H1 (cell line): ENCODE data around the gene RCAN2. TPM values are rescaled to one million over a fixed set of nuclear protein-coding genes. Genes with fewer than 3 reads are reported as not detected.

Source experiments
- CTCF ChIA-PET: fragments of 300-600 bp; sonication (Branson Sonifier 250); formaldehyde crosslinking; loops from one replicate; lab custom pipeline; 2021; ENCODE audit not compliant: partially characterized antibody; lab: Charles Lee
- POLR2A ChIA-PET: fragments of 300-600 bp; sonication (Branson Sonifier 250); formaldehyde crosslinking; loops from one replicate; lab custom pipeline; 2021; ENCODE audit warnings: inconsistent platforms; ENCODE audit not compliant: partially characterized antibody; lab: Charles Lee
- DNase-seq, 2 experiments: peaks; one replicate each; pipeline versions ENCODE4 v3.0.0 to v3.0.0-alpha.2; 2010 to 2022; ENCODE audit warnings: low spot score in 2 of 2, low read depth in 1 of 2, mixed read lengths in 1 of 2
- FAIRE-seq: peaks from 2 replicates; lab custom pipeline; 2011; peaks lifted over from hg19 to GRCh38; lab: Jason Lieb, UNC
- H2AFZ ChIP-seq: 2 replicates; pipeline ENCODE4 v1.8.1; 2012; ENCODE audit warnings: low read length, inconsistent platforms
- H2AK5ac ChIP-seq: 2 replicates; pipeline ENCODE4 v1.6.1; 2013; ENCODE audit warnings: low read depth, low read length
- H2BK120ac ChIP-seq: replicated peaks from 2 replicates; pipeline ENCODE3; 2013; ENCODE audit warnings: low read depth, low read length, inconsistent platforms
- H2BK12ac ChIP-seq: 2 replicates; pipeline ENCODE4 v1.6.1; 2013; ENCODE audit warnings: low read depth, low read length
- H2BK15ac ChIP-seq: 2 replicates; pipeline ENCODE4 v1.6.1; 2013; ENCODE audit warnings: low read length
- H2BK20ac ChIP-seq: 2 replicates; pipeline ENCODE4 v1.6.1; 2013; ENCODE audit warnings: low read length
- H2BK5ac ChIP-seq: 2 replicates; pipeline ENCODE4 v1.6.1; 2013; ENCODE audit warnings: low read depth, low read length
- H3K14ac ChIP-seq: 2 replicates; pipeline ENCODE4 v1.6.1; 2013; ENCODE audit warnings: inconsistent platforms; ENCODE audit not compliant: insufficient read length
- H3K18ac ChIP-seq: 2 replicates; pipeline ENCODE4 v1.6.1; 2013; ENCODE audit warnings: low read length; ENCODE audit errors: extremely low read depth
- H3K23ac ChIP-seq: 2 replicates; pipeline ENCODE4 v1.6.1; 2013; ENCODE audit warnings: inconsistent platforms; ENCODE audit not compliant: insufficient read length
- H3K23me2 ChIP-seq: 2 replicates; pipeline ENCODE4 v1.6.1; 2013; ENCODE audit warnings: low read depth, low read length
- H3K27ac ChIP-seq: 2 replicates; pipeline ENCODE4 v1.6.1; 2011; ENCODE audit warnings: low read depth, low read length, inconsistent platforms
- H3K27me3 ChIP-seq, 4 experiments: replicated peaks in 1 of 4; 1 replicate in 1 of 4; 2 replicates in 3 of 4; pipeline versions ENCODE4 v1.6.1 to v1.8.1; 2011 to 2013; ENCODE audit warnings: low read length in 3 of 4, mild to moderate bottlenecking in 3 of 4, inconsistent platforms in 2 of 4, mixed read lengths in 2 of 4, moderate library complexity in 1 of 4; ENCODE audit not compliant: control insufficient read depth in 3 of 4, insufficient read depth in 3 of 4; ENCODE audit errors: extremely low read depth in 1 of 4
- H3K36me3 ChIP-seq, 4 experiments: 2 replicates each; pipeline versions ENCODE4 v1.6.1 to v1.8.1; 2011 to 2013; ENCODE audit warnings: mild to moderate bottlenecking in 4 of 4, low read length in 3 of 4, moderate library complexity in 2 of 4, control low read depth in 1 of 4, inconsistent platforms in 1 of 4; ENCODE audit not compliant: insufficient read depth in 4 of 4, control insufficient read depth in 2 of 4
- H3K4ac ChIP-seq: replicated peaks from 2 replicates; pipeline ENCODE3; 2013; ENCODE audit warnings: low read length, low read depth, mixed read lengths, inconsistent platforms; ENCODE audit not compliant: insufficient read length
- H3K4me1 ChIP-seq, 4 experiments: replicated peaks in 1 of 4; 1 replicate in 1 of 4; 2 replicates in 3 of 4; pipeline versions ENCODE4 v1.6.1 to v1.8.1; 2011 to 2013; ENCODE audit warnings: low read length in 3 of 4, inconsistent platforms in 2 of 4, mixed read lengths in 1 of 4; ENCODE audit not compliant: insufficient read depth in 4 of 4, control insufficient read depth in 3 of 4
- H3K4me2 ChIP-seq, 2 experiments: 2 replicates each; pipeline versions ENCODE4 v1.6.1 to v1.8.1; 2011 to 2013; ENCODE audit warnings: low read depth in 2 of 2, low read length in 2 of 2, control low read depth in 1 of 2, inconsistent platforms in 1 of 2, mild to moderate bottlenecking in 1 of 2; ENCODE audit not compliant: insufficient read depth in 1 of 2
- H3K4me3 ChIP-seq, 4 experiments: fragments of 200-600, 300-600 bp in 1 of 4; sonication (generic), shearing (Covaris generic), sonication (Bioruptor Twin) in 1 of 4; 2 replicates each; pipeline versions ENCODE4 v1.5.1 to v1.8.1; 2011 to 2016; ENCODE audit warnings: low read length in 4 of 4, low read depth in 3 of 4, control low read depth in 2 of 4, inconsistent platforms in 2 of 4, mild to moderate bottlenecking in 2 of 4, mixed read lengths in 1 of 4, moderate library complexity in 1 of 4; ENCODE audit not compliant: insufficient read depth in 2 of 4; ENCODE audit errors: extremely low read depth in 1 of 4
- H3K56ac ChIP-seq: replicated peaks from 2 replicates; pipeline ENCODE3; 2013; ENCODE audit warnings: low read depth, mild to moderate bottlenecking, mixed read lengths, low read length, inconsistent platforms; ENCODE audit not compliant: insufficient read length
- H3K79me1 ChIP-seq: 2 replicates; pipeline ENCODE4 v1.6.1; 2013; ENCODE audit warnings: low read depth, low read length, control low read depth
- H3K79me2 ChIP-seq, 2 experiments: 2 replicates each; pipeline versions ENCODE4 v1.6.1 to v1.8.1; 2012 to 2013; ENCODE audit warnings: low read length in 2 of 2, mild to moderate bottlenecking in 2 of 2, inconsistent platforms in 1 of 2; ENCODE audit not compliant: insufficient read depth in 2 of 2, control insufficient read depth in 1 of 2
- H3K9ac ChIP-seq, 4 experiments: replicated peaks in 1 of 4; 1 replicate in 1 of 4; 2 replicates in 3 of 4; pipeline versions ENCODE4 v1.6.1 to v1.8.1; 2011 to 2013; ENCODE audit warnings: low read depth in 3 of 4, low read length in 3 of 4, control low read depth in 2 of 4, mild to moderate bottlenecking in 2 of 4, moderate library complexity in 2 of 4, inconsistent platforms in 1 of 4; ENCODE audit errors: extremely low read depth in 1 of 4
- H3K9me3 ChIP-seq, 2 experiments: 2 replicates each; pipeline versions ENCODE4 v1.6.1 to v1.8.1; 2012 to 2013; ENCODE audit warnings: mild to moderate bottlenecking in 2 of 2, moderate library complexity in 2 of 2, control low read depth in 1 of 2, inconsistent platforms in 1 of 2, low read depth in 1 of 2, low read length in 1 of 2, mixed read lengths in 1 of 2; ENCODE audit not compliant: insufficient read depth in 2 of 2
- H4K20me1 ChIP-seq, 2 experiments: replicated peaks in 1 of 2; 2 replicates each; pipeline versions ENCODE3 to v1.8.1; 2011 to 2013; ENCODE audit warnings: inconsistent platforms in 2 of 2, low read length in 2 of 2, mild to moderate bottlenecking in 1 of 2; ENCODE audit not compliant: insufficient read depth in 2 of 2, control insufficient read depth in 1 of 2
- H4K5ac ChIP-seq: 2 replicates; pipeline ENCODE4 v1.6.1; 2013; ENCODE audit warnings: low read length, low read depth, mixed read lengths, inconsistent platforms; ENCODE audit not compliant: insufficient read length
- H4K8ac ChIP-seq: 2 replicates; pipeline ENCODE4 v1.8.0; 2013; ENCODE audit warnings: mild to moderate bottlenecking, moderate library complexity, low read length, inconsistent platforms; ENCODE audit not compliant: insufficient read depth; ENCODE audit errors: extremely low read depth
- H4K91ac ChIP-seq: replicated peaks from 2 replicates; pipeline ENCODE3; 2013; ENCODE audit warnings: low read length, mixed read lengths, inconsistent platforms; ENCODE audit not compliant: insufficient read length
- ASH2L ChIP-seq: fragments of 200-600, 300-600 bp; sonication (generic); IDR thresholded peaks from one replicate; pipeline ENCODE4 v1.7.1; 2017; ENCODE audit warnings: low read length
- GABPA ChIP-seq: IDR thresholded peaks from 2 replicates; pipeline ENCODE4 v1.6.1; 2011; ENCODE audit warnings: mild to moderate bottlenecking, low read length, moderate library complexity, borderline replicate concordance; ENCODE audit not compliant: insufficient read depth
- RAD21 ChIP-seq, 2 experiments: IDR thresholded peaks in 1 of 2; conservative IDR thresholded peaks in 1 of 2; 2 replicates each; pipeline ENCODE4 v1.6.1; 2011; ENCODE audit warnings: low read depth in 2 of 2, low read length in 2 of 2, improper control_type of control experiment in 1 of 2, inconsistent platforms in 1 of 2, mild to moderate bottlenecking in 1 of 2, moderate library complexity in 1 of 2
- RBBP5 ChIP-seq: IDR thresholded peaks from 2 replicates; pipeline ENCODE4 v1.7.1; 2012; ENCODE audit warnings: low read depth, mild to moderate bottlenecking, inconsistent platforms, low read length, moderate library complexity, borderline replicate concordance
- RNF2 ChIP-seq: fragments of 200-900, 300-1000 bp; sonication (generic); IDR thresholded peaks from 2 replicates; pipeline ENCODE4 v1.7.1; 2016; ENCODE audit warnings: borderline replicate concordance, low read depth, mild to moderate bottlenecking, antibody characterized with exemption, low read length; ENCODE audit not compliant: poor library complexity, severe bottlenecking; ENCODE audit errors: missing control alignments
- SP2 ChIP-seq: IDR thresholded peaks from 2 replicates; pipeline ENCODE4 v1.6.1; 2012; ENCODE audit warnings: mild to moderate bottlenecking, low read length, inconsistent platforms
- TBP ChIP-seq: IDR thresholded peaks from 2 replicates; pipeline ENCODE4 v1.6.1; 2011; ENCODE audit warnings: low read depth, low read length, improper control_type of control experiment
- WGBS, 2 experiments: shearing (Covaris generic) in 1 of 2; methylation state at CpG; one replicate each; pipeline versions ENCODE4 v1.1.6 to v1.1.7; 2013 to 2015; ENCODE audit warnings: low lambda C conversion rate in 2 of 2, mixed read lengths in 2 of 2, inconsistent platforms in 1 of 2, low coverage in 1 of 2, missing lambda C conversion rate in 1 of 2; ENCODE audit not compliant: insufficient replicate concordance in 2 of 2, insufficient coverage in 1 of 2, insufficient read length in 1 of 2; ENCODE audit errors: extremely low coverage in 1 of 2, missing lambda C conversion rate in 1 of 2; 5-methylcytosine and 5-hydroxymethylcytosine counted together
- polyA plus RNA-seq, 7 experiments: library from polyadenylated mRNA; depleted of rRNA in 3 of 7; stranded (reverse) in 5 of 7; unstranded in 2 of 7; fragments of >200 nt in 5 of 7; fragments of 200-250 nt in 2 of 7; gene quantifications; 1 replicate in 5 of 7; 2 replicates in 1 of 7; 4 replicates in 1 of 7; pipeline versions ENCODE4 v1.2.1 to v1.2.3, GENCODE V29; 2011 to 2013; ENCODE audit warnings: missing spikeins in 2 of 7, mixed read lengths in 2 of 7
- total RNA-seq: library from RNA; stranded (reverse); fragmentation: NEBNext Ultra II Directional; extraction: Animal tissue kit (Norgen Biotek cat#: 25700); gene quantifications from 2 replicates; pipeline ENCODE4 v1.2.1, GENCODE V29; 2021
- TF ChIP-seq, protein P1 (sequence below), 3 experiments: IDR thresholded peaks; 1 replicate in 2 of 3; 2 replicates in 1 of 3; pipeline versions ENCODE4 v1.5.1 to v1.6.1; 2011; ENCODE audit warnings: low read length in 3 of 3, mild to moderate bottlenecking in 3 of 3, inconsistent platforms in 2 of 3, low read depth in 1 of 3, moderate library complexity in 1 of 3; ENCODE audit not compliant: insufficient read depth in 1 of 3; ENCODE audit errors: control extremely low read depth in 1 of 3
- TF ChIP-seq, protein P2 (sequence below): IDR thresholded peaks from 2 replicates; pipeline ENCODE4 v1.6.1; 2012; ENCODE audit warnings: inconsistent platforms
- TF ChIP-seq, protein P3 (sequence below): IDR thresholded peaks from 2 replicates; pipeline ENCODE4 v1.6.1; 2012; ENCODE audit warnings: inconsistent platforms

RCAN2 gene
- total and polyA plus RNA-seq, 2 of the 8 experiments (the other 6 are each of a cell fraction or from before 2014, with no cell fraction given) = 5.0 to 8.5 TPM

GRCh38 chr6:46353528-46353927 is 137.7 kb downstream of the RCAN2 start:
- no peaks in the 10 kb centered on the region for H4K20me1 ChIP-seq
- no peak overlapping the region for H3K14ac ChIP-seq
- no peaks in the 10 kb centered on the region for H3K36me3 ChIP-seq
- H2AK5ac ChIP-seq = no peak overlapping the region
- ChIA-PET POLR2A (no interaction called here), CTCF (interaction anchor here (1.1 kb wide), 1 partner anchor 11 kb away, joined by 3 read pairs; no protein-coding TSS in a partner anchor)
- 91% methylated on average over 3 of the region's 3 CpGs; no CpG with 5 or more reads in 1 of the 2 experiments for WGBS, 2 experiments
- no peak overlapping the region for H3K27ac ChIP-seq
- H4K91ac ChIP-seq = no peak overlapping the region
- H4K8ac ChIP-seq = no peak overlapping the region
- H2BK120ac ChIP-seq = no peak overlapping the region
- no peak overlapping the region for H3K4ac ChIP-seq
- no peak overlapping the region for H3K23ac ChIP-seq
- no peak overlapping the region for H2BK15ac ChIP-seq
- H3K79me1 ChIP-seq = no peaks in the 10 kb centered on the region
- H3K18ac ChIP-seq = no peak overlapping the region
- H4K5ac ChIP-seq = no peak overlapping the region
- H3K27me3 ChIP-seq = no peaks in the 10 kb centered on the region
- no peak overlapping the region for H3K9ac ChIP-seq
- H2BK20ac ChIP-seq = no peak overlapping the region
- no peak overlapping the region for H3K4me3 ChIP-seq
- no peaks in the 10 kb centered on the region for H3K23me2 ChIP-seq
- no peak overlapping the region for H2AFZ ChIP-seq
- H3K9me3 ChIP-seq = no peaks in the 10 kb centered on the region
- no peaks in the 10 kb centered on the region for H3K79me2 ChIP-seq
- no peak overlapping the region for H2BK12ac ChIP-seq
- FAIRE-seq (no peak), DNase-seq (no peak)
- no peak overlapping the region for H2BK5ac ChIP-seq
- no peak overlapping the region for H3K4me2 ChIP-seq
- H3K4me1 ChIP-seq = peaks cover 0 to 3% (median 2%) of the 10 kb centered on the region in 4 experiments; a peak in 2 of 7 replicates
- H3K56ac ChIP-seq = no peak overlapping the region
- TF ChIP-seq, protein P1, sequence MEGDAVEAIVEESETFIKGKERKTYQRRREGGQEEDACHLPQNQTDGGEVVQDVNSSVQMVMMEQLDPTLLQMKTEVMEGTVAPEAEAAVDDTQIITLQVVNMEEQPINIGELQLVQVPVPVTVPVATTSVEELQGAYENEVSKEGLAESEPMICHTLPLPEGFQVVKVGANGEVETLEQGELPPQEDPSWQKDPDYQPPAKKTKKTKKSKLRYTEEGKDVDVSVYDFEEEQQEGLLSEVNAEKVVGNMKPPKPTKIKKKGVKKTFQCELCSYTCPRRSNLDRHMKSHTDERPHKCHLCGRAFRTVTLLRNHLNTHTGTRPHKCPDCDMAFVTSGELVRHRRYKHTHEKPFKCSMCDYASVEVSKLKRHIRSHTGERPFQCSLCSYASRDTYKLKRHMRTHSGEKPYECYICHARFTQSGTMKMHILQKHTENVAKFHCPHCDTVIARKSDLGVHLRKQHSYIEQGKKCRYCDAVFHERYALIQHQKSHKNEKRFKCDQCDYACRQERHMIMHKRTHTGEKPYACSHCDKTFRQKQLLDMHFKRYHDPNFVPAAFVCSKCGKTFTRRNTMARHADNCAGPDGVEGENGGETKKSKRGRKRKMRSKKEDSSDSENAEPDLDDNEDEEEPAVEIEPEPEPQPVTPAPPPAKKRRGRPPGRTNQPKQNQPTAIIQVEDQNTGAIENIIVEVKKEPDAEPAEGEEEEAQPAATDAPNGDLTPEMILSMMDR (IDR thresholded peaks at IDR 0.05; ENCODE audit: control extremely low read depth in 1 of 3, insufficient read depth in 1 of 3, low read depth in 1 of 3, low read length in 3 of 3) = no peak
- TF ChIP-seq, protein P2, sequence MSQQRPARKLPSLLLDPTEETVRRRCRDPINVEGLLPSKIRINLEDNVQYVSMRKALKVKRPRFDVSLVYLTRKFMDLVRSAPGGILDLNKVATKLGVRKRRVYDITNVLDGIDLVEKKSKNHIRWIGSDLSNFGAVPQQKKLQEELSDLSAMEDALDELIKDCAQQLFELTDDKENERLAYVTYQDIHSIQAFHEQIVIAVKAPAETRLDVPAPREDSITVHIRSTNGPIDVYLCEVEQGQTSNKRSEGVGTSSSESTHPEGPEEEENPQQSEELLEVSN = no peak
- TF ChIP-seq RAD21 (IDR thresholded peaks at IDR 0.05 in 1 of 2, conservative IDR thresholded peaks at IDR 0.05 in 1 of 2; ENCODE audit: low read depth in 2 of 2, low read length in 2 of 2) (no peak), RNF2 (no peak), GABPA (no peak), SP2 (no peak), RBBP5 (no peak), ASH2L (no peak), TBP (no peak)
- TF ChIP-seq, protein P3, sequence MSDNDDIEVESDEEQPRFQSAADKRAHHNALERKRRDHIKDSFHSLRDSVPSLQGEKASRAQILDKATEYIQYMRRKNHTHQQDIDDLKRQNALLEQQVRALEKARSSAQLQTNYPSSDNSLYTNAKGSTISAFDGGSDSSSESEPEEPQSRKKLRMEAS = no peak
